HepG2 (cell line): ENCODE results near the gene SIGLEC7.

Source experiments
- FOXP1 ChIP-seq, 2 experiments: fragments of 450-650 bp in 1 of 2; IDR thresholded peaks; 2 replicates each; pipeline ENCODE4 v1.6.1; 2017 to 2018; ENCODE audit warnings: antibody characterized with exemption in 1 of 2
- HDAC6 ChIP-seq: fragments of 200-600 bp; sonication (generic); IDR thresholded peaks from 2 replicates; pipeline ENCODE4 v1.7.0; 2017; ENCODE audit warnings: mild to moderate bottlenecking, antibody characterized with exemption, low read length, low read depth
- MIER3 ChIP-seq: IDR thresholded peaks from 2 replicates; pipeline ENCODE4 v1.6.1; 2016; ENCODE audit warnings: missing compliant biosample characterization, borderline replicate concordance
- NR2F6 ChIP-seq, 2 experiments: IDR thresholded peaks; 2 replicates each; pipeline ENCODE4 v1.6.1; 2016; ENCODE audit warnings: antibody characterized with exemption in 1 of 2, mild to moderate bottlenecking in 1 of 2
- SP1 ChIP-seq, 2 experiments: fragments of 450-650 bp in 1 of 2; sonication (generic) in 1 of 2; formaldehyde crosslinking in 1 of 2; IDR thresholded peaks; 2 replicates each; pipeline versions ENCODE4 v1.4.0 to v1.6.1; 2016 to 2020; ENCODE audit warnings: missing genetic modification reagents in 1 of 2
- TAF1 ChIP-seq: sonication (generic); formaldehyde crosslinking; IDR thresholded peaks from 2 replicates; pipeline ENCODE4 v1.4.0; 2020; ENCODE audit warnings: missing genetic modification reagents
- ZFP41 ChIP-seq: sonication (generic); formaldehyde crosslinking; IDR thresholded peaks from 2 replicates; pipeline ENCODE4 v1.4.0; 2020; ENCODE audit warnings: mild to moderate bottlenecking, missing genetic modification reagents, borderline replicate concordance
- ZMYM2 ChIP-seq: sonication (generic); formaldehyde crosslinking; IDR thresholded peaks from 2 replicates; pipeline ENCODE4 v1.8.0; 2022; ENCODE audit warnings: mild to moderate bottlenecking, missing genetic modification reagents
- ZNF768 ChIP-seq: sonication (generic); formaldehyde crosslinking; IDR thresholded peaks from 2 replicates; pipeline ENCODE4 v1.4.0; 2020; ENCODE audit warnings: missing genetic modification reagents
- ZSCAN9 ChIP-seq: IDR thresholded peaks from 2 replicates; pipeline ENCODE4 v1.6.1; 2016; ENCODE audit warnings: borderline replicate concordance
- TF ChIP-seq, protein P1 (sequence below): sonication (generic); formaldehyde crosslinking; IDR thresholded peaks from 2 replicates; pipeline ENCODE4 v1.5.0; 2020; ENCODE audit warnings: mild to moderate bottlenecking, missing genetic modification reagents, moderate library complexity
- TF ChIP-seq, protein P2 (sequence below): sonication (generic); formaldehyde crosslinking; IDR thresholded peaks from 2 replicates; pipeline ENCODE4 v1.8.1; 2023; ENCODE audit warnings: missing genetic modification reagents, inconsistent platforms, borderline replicate concordance

DNA sequence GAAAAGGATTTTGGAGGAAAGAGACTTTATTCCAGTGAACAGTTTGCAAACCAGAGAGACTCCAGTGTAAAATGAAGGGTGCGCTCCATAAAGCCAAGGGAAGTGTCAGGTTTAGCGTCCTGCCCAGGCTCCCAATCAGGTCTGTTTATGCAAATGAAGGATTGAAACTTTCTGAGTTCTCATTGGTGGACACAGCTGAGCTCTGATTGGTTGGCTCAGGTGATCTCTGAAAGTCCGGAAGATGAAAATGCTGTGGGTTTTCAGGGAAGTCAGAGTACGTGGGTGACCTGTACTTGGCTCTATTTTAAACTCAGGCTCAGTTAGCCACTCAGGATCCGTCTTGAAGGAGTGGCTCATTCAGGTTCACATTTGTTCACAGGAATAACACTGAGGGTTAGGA lies 54.1 kb downstream of the SIGLEC7 start:
- TF ChIP-seq FOXP1 (IDR thresholded peaks at IDR 0.05) (no peak), FOXP1 (CRISPR knock-in tag; IDR thresholded peaks at IDR 0.05) (no peak), ZNF768 (CRISPR knock-in tag) (no peak), ZMYM2 (CRISPR knock-in tag) (no peak), SP1 (IDR thresholded peaks at IDR 0.05) (no peak), SP1 (CRISPR knock-in tag; IDR thresholded peaks at IDR 0.05) (no peak), ZSCAN9 (no peak), NR2F6 (IDR thresholded peaks at IDR 0.05) (no peak), NR2F6 (CRISPR knock-in tag; IDR thresholded peaks at IDR 0.05) (no peak), MIER3 (no peak), HDAC6 (no peak), ZFP41 (no peak), TAF1 (CRISPR knock-in tag) (no peak)
- TF ChIP-seq, protein P1, sequence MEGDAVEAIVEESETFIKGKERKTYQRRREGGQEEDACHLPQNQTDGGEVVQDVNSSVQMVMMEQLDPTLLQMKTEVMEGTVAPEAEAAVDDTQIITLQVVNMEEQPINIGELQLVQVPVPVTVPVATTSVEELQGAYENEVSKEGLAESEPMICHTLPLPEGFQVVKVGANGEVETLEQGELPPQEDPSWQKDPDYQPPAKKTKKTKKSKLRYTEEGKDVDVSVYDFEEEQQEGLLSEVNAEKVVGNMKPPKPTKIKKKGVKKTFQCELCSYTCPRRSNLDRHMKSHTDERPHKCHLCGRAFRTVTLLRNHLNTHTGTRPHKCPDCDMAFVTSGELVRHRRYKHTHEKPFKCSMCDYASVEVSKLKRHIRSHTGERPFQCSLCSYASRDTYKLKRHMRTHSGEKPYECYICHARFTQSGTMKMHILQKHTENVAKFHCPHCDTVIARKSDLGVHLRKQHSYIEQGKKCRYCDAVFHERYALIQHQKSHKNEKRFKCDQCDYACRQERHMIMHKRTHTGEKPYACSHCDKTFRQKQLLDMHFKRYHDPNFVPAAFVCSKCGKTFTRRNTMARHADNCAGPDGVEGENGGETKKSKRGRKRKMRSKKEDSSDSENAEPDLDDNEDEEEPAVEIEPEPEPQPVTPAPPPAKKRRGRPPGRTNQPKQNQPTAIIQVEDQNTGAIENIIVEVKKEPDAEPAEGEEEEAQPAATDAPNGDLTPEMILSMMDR (CRISPR knock-in tag), result no peak
- TF ChIP-seq, protein P2, sequence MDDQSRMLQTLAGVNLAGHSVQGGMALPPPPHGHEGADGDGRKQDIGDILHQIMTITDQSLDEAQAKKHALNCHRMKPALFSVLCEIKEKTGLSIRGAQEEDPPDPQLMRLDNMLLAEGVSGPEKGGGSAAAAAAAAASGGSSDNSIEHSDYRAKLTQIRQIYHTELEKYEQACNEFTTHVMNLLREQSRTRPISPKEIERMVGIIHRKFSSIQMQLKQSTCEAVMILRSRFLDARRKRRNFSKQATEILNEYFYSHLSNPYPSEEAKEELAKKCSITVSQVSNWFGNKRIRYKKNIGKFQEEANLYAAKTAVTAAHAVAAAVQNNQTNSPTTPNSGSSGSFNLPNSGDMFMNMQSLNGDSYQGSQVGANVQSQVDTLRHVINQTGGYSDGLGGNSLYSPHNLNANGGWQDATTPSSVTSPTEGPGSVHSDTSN, result no peak
